Thoracic aorta (tissue), 2 donors: ENCODE results near the gene OR4E2. TPM values are rescaled to one million over a fixed set of nuclear protein-coding genes. Genes with fewer than 3 reads are reported as not detected.

Experiments
- total RNA-seq, 2 donors: library from RNA; depleted of rRNA; stranded (reverse); fragments of >200 nt; gene quantifications; one replicate each; pipeline versions ENCODE4 v1.1.0 to v1.2.3, GENCODE V29; 2016

OR4E2 gene
- total RNA-seq, 2 donors from 2014 or later: not detected

Other genes with a start within 250 kb of the OR4E2 start
- 10 to 100 TPM; 50.5 to 77.2 TPM for gene CHD8, start 197.7 kb upstream of the OR4E2 start, total RNA-seq
- gene RAB2B, start 176.9 kb upstream of the OR4E2 start, total RNA-seq: 10 to 100 TPM; 19.2 to 29.3 TPM
- gene TOX4, start 176.6 kb upstream of the OR4E2 start, total RNA-seq: 10 to 100 TPM; 34.5 to 54.7 TPM
- 10 to 100 TPM; 54.8 to 62.4 TPM for gene METTL3, start 142.5 kb upstream of the OR4E2 start, total RNA-seq
- 10 to 100 TPM in 1 of 2 donors, 1 to 10 TPM in 1; 4.9 to 11.3 TPM for gene SALL2, start 127.5 kb upstream of the OR4E2 start, total RNA-seq
- not detected for gene OR10G3, start 73.8 kb upstream of the OR4E2 start, total RNA-seq
- not detected for gene OR10G2, start 18.9 kb upstream of the OR4E2 start, total RNA-seq
- gene OR4E1, start 20.0 kb downstream of the OR4E2 start, total RNA-seq: not detected